Lung (tissue), 12 donors: Measurements from ENCODE around the gene TMEM242. TPM values are rescaled to one million over a fixed set of nuclear protein-coding genes. Genes with fewer than 3 reads are reported as not detected.

Source experiments
- ATAC-seq: fragments of 200-7000 bp; cut with Tn5 transposase; one replicate; pipeline ENCODE4 v1.9.1; 2020; ENCODE audit warnings: moderate number of reproducible peaks; ENCODE audit not compliant: insufficient read depth, low FRiP score
- DNase-seq, 3 donors: peaks; one replicate each; pipeline ENCODE4 v3.0.0-alpha.2; 2013 to 2017
- H3K27ac ChIP-seq, 2 donors: one replicate each; pipeline ENCODE4 v1.5.1; 2013; ENCODE audit warnings: mild to moderate bottlenecking in 2 of 2, moderate library complexity in 2 of 2, control low read depth in 1 of 2, inconsistent platforms in 1 of 2, low read depth in 1 of 2, low read length in 1 of 2
- H3K27me3 ChIP-seq, 3 donors: one replicate each; pipeline ENCODE4 v1.5.1; 2013; ENCODE audit warnings: low read length in 2 of 3; ENCODE audit not compliant: control insufficient read depth in 3 of 3, insufficient read depth in 3 of 3
- H3K36me3 ChIP-seq, 4 donors: one replicate each; pipeline ENCODE4 v1.5.1; 2013; ENCODE audit warnings: low read length in 4 of 4, mild to moderate bottlenecking in 1 of 4, moderate library complexity in 1 of 4; ENCODE audit not compliant: control insufficient read depth in 4 of 4, insufficient read depth in 4 of 4
- H3K4me1 ChIP-seq, 5 donors: one replicate each; pipeline ENCODE4 v1.5.1; 2013; ENCODE audit warnings: low read length in 5 of 5, mild to moderate bottlenecking in 2 of 5, moderate library complexity in 1 of 5; ENCODE audit not compliant: control insufficient read depth in 5 of 5, insufficient read depth in 5 of 5
- H3K4me3 ChIP-seq: one replicate; pipeline ENCODE4 v1.5.1; 2013; ENCODE audit warnings: mild to moderate bottlenecking, control low read depth, moderate library complexity
- H3K9ac ChIP-seq, 2 donors: one replicate each; pipeline ENCODE4 v1.5.1; 2013; ENCODE audit warnings: low read length in 2 of 2, control low read depth in 1 of 2; ENCODE audit not compliant: insufficient read depth in 1 of 2
- H3K9me3 ChIP-seq, 4 donors: one replicate each; pipeline ENCODE4 v1.5.1; 2013; ENCODE audit warnings: low read length in 3 of 4, mild to moderate bottlenecking in 1 of 4, moderate library complexity in 1 of 4; ENCODE audit not compliant: control insufficient read depth in 4 of 4, insufficient read depth in 3 of 4
- CTCF ChIP-seq: IDR thresholded peaks from 2 replicates; pipeline ENCODE4 v1.5.1; 2012; ENCODE audit warnings: mild to moderate bottlenecking; ENCODE audit errors: control extremely low read depth, extremely low read depth
- WGBS, 2 donors: extraction: QIAGEN DNeasy Blood & Tissue Kit; methylation state at CpG; one replicate each; pipeline ENCODE4 v1.1.7; 2013; 5-methylcytosine and 5-hydroxymethylcytosine counted together
- polyA plus RNA-seq, 2 donors: library from polyadenylated mRNA; stranded (reverse); fragments of 200-250 nt; gene quantifications; one replicate each; pipeline ENCODE4 v1.2.1, GENCODE V29; 2013
- total RNA-seq, 2 donors: library from RNA; depleted of rRNA in 1 of 2; stranded (reverse); fragments of >200 nt in 1 of 2; gene quantifications; one replicate each; pipeline ENCODE4 v1.2.1, GENCODE V29; 2014 to 2021
- donor health status: control.
- donor health status: control.
- donor health status: Bipolar disorder and iron deficiency.
- donor health status: healthy.
- donor health status: DM: yes; HTN: yes; CAD: no.

Gene TMEM242
- total and polyA plus RNA-seq, 4 donors: 4.4 to 11.5 (median 8.3) TPM

- peaks cover 0 to 2% (median 0%) of the 10 kb centered on the region in 4 donors for H3K36me3 ChIP-seq
- no peak overlapping the region for H3K9ac ChIP-seq
- no peak for TF ChIP-seq CTCF
- H3K4me1 ChIP-seq: peaks cover 0 to 8% (median 7%) of the 10 kb centered on the region in 5 donors
- H3K4me3 ChIP-seq: no peak overlapping the region
- no peak for ATAC-seq
- no peak overlapping the region for H3K27ac ChIP-seq
- WGBS, 2 donors: 97 to 98% methylated on average over 20 of the region's 20 CpGs
- H3K9me3 ChIP-seq: no peaks in the 10 kb centered on the region
- no peaks in the 10 kb centered on the region for H3K27me3 ChIP-seq
- DNase-seq: no peak
Observed at GRCh38 chr6:157300006-157300405, 23.3 kb downstream of the TMEM242 start.

GRCh38 chr6:157298216-157298724 lies 25.0 kb downstream of the TMEM242 start:
- ATAC-seq (no peak), DNase-seq (no peak)
- no peaks in the 10 kb centered on the region for H3K27me3 ChIP-seq
- H3K4me1 ChIP-seq: peaks cover 0 to 7% (median 0%) of the 10 kb centered on the region in 5 donors
- no peak for TF ChIP-seq CTCF
- peaks cover 0 to 2% (median 0%) of the 10 kb centered on the region in 4 donors for H3K36me3 ChIP-seq
- H3K9ac ChIP-seq: no peak overlapping the region
- H3K4me3 ChIP-seq: no peak overlapping the region
- no peaks in the 10 kb centered on the region for H3K9me3 ChIP-seq
- WGBS, 2 donors: 38 to 69% methylated on average over 9 of the region's 9 CpGs
- H3K27ac ChIP-seq: no peak overlapping the region

- H3K4me1 ChIP-seq: peaks cover 0 to 4% (median 0%) of the 10 kb centered on the region in 5 donors
- TF ChIP-seq CTCF: no peak
- 91 to 97% methylated on average over 2 of the region's 2 CpGs for WGBS, 2 donors
- H3K9me3 ChIP-seq: no peaks in the 10 kb centered on the region
- ATAC-seq (no peak), DNase-seq (no peak)
- H3K9ac ChIP-seq: no peak overlapping the region
- H3K4me3 ChIP-seq: no peak overlapping the region
- H3K27ac ChIP-seq: no peak overlapping the region
- H3K36me3 ChIP-seq: peaks cover 7 to 12% (median 8%) of the 10 kb centered on the region in 4 donors
- H3K27me3 ChIP-seq: no peaks in the 10 kb centered on the region
Observed at GRCh38 chr6:157294654-157295053, 28.7 kb downstream of the TMEM242 start.

- H3K4me1 ChIP-seq: peaks cover 0 to 4% (median 0%) of the 10 kb centered on the region in 5 donors
- H3K4me3 ChIP-seq: no peak overlapping the region
- ATAC-seq (no peak), DNase-seq (no peak)
- peaks cover 6 to 12% (median 8%) of the 10 kb centered on the region in 4 donors for H3K36me3 ChIP-seq
- H3K9me3 ChIP-seq: no peaks in the 10 kb centered on the region
- H3K27ac ChIP-seq: no peak overlapping the region
- H3K9ac ChIP-seq: no peak overlapping the region
- TF ChIP-seq CTCF: no peak
- no peaks in the 10 kb centered on the region for H3K27me3 ChIP-seq
- WGBS, 2 donors: 90 to 98% methylated on average over 6 of the region's 6 CpGs
Observed at GRCh38 chr6:157293780-157294179, 29.5 kb downstream of the TMEM242 start.
